Epidermal melanocyte (primary cell): Measurements from ENCODE around the gene MSI1.

Experiments
- DNase-seq: peaks from one replicate; pipeline ENCODE4 v3.0.0; 2011; ENCODE audit warnings: low spot score; ENCODE audit not compliant: insufficient read length

Gene MSI1

DNA sequence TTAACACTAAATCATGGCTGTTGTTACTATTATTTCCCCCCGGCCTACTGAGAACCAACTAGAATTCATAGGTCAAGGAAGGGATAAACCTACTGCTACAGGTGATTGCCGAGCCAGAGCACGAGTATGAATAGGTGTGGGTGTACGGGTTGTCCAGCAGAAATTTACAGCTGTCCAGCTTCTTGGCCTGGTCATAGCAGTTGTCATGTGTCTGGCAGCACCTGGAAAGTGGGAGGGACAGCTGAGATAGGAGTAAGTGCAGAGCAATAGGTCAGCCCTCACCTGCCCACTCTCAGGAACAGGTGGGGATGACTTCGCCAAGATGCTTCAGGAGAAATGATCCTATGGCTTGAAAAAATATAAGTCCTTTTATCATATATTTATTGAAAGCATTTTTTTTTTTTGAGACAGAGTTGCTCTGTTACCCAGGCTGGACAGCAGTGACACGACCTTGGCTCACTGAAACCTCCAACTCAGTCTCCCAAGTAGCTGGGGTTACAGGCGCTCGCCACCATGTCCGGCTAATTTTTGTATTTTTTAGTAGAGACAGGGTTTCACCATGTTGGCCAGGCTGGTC is 44.0 kb downstream of the MSI1 start:
- no peak for DNase-seq

DNA sequence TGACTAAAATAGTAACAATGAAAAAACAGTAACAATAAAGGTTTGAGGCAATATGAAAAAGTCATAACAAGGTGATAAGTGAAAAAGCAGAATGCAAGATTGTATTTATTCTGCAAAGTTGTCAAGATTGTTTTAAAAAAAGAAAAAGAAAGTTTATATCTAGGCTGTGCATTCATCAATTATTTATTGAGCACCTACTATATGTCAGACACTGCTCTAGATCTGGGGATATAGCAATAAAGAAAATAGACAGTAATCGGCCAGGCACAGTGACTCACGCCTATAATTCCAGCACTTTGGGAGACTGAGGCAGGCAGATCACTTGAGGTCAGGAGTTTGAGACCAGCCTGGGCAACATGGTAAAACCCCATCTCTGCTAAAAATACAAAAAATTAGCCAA is 45.2 kb downstream of the MSI1 start:
- no peak for DNase-seq

- DNase-seq, result no peak
These were observed 47.4 kb downstream of the MSI1 start for GRCh38 chr12:120321382-120322202.

DNA sequence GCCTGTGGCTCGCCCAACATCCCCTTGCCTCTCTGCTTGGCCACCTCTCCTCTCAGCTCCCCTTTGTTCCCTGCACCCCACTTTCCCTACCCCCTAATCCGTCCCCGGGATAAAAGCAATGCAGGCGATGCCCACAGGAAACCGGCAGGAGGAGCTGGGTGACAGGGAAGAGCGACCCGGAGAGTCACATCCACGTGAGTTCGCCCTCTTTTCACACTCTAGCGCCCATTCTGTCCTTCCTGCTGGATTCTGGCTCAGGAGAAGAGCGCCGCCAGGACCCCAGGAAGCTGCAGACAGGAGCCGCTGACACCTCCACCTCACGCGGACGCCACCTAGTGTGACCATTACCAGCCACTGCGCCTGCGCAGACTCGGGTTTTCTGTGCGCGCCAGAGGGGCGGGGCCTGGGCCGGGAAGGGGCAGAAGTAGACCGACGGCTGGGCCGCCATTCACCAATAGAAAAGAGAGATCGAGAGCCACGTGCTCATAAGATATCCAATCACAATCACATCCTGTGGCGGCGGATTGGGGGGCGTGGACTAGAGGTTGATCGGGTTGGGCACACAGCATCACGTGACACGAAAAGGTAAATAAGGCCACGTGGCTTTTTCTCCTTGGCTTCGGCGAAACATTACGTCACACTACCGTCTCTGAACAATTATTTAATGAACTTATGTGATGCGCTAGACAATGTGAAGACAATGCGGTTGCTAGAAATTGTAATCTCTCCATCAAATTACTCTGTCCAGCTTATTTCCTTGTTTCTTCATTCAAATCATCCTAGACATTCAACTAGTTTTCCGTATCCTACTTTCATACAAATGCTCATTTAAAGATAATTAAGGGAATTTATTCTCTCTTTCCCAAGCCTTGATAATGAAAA is 51.5 kb downstream of the MSI1 start:
- DNase-seq, result peak; percentile 99

- no peak for DNase-seq
These were observed 52.2 kb downstream of the MSI1 start for GRCh38 chr12:120316798-120317223.

- DNase-seq, result no peak
These were observed 54.7 kb downstream of the MSI1 start for GRCh38 chr12:120314220-120314619.

- peak; percentile 99 for DNase-seq
These were observed 66.8 kb downstream of the MSI1 start, which contains the start of gene SIRT4 for GRCh38 chr12:120301962-120302815. Gene SIRT4 (plus strand): TSS chr12:120302321. CDS start chr12:120303562, 1,241 bp downstream.

DNA sequence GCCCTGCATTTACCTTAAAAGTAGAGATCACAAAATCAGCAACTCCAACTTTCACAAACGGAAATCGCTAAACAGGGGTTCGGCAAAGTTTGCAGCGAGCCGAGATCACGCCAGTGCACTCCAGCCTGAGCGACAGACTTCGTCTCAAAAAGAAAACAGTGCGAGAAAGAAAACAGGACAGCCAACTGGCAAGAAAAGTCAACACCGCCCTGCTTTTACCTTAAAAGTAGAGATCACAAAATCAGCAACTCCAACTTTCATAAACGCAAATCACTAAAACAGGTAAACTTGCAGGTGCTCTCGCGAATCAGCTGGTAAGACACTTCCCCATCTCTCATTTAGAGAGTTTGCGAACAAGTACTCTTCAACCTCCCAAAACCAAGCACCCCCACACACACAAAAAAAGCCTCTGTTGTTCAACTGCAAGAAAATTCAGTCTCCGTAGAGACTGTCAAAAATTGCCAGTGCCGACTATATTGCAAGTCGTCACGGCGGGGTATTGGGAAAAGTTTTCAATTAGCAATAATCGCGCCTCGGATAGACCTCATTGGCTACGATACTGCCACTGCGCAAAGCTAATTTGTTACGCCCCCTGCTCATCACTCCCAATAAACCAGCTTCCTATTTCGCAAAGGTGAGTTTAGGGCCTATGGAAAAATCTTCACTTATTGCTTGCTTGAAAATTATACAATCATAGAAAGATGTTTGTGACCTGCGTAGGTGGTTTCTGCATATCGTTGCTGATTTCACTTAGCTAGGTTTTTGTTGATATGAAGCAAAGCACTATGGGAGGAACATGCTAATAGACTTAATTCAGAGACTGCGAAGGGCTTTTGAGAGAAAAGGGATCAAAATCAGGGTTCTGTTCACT is 76.1 kb downstream of the MSI1 start, which contains the start of gene RNU4-1:
Gene RNU4-1 (minus strand): TSS at position 577 of the 871 bp plus-strand sequence.
- DNase-seq, result peak; percentile 40

DNA sequence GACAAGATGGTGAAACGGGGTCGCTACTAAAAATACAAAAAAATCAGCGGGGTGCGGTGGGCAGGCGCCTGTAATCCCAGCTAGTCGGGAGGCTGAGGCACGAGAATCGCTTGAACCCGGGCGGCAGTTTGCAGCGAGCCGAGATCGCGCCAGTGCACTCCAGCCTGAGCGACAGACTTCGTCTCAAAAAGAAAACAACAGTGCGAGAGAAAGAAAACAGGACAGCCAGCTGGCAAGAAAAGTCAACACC is 76.6 kb downstream of the MSI1 start:
- DNase-seq, result no peak
